Measurements from ENCODE around the gene ITM2B.

The ITM2B gene

DNA sequence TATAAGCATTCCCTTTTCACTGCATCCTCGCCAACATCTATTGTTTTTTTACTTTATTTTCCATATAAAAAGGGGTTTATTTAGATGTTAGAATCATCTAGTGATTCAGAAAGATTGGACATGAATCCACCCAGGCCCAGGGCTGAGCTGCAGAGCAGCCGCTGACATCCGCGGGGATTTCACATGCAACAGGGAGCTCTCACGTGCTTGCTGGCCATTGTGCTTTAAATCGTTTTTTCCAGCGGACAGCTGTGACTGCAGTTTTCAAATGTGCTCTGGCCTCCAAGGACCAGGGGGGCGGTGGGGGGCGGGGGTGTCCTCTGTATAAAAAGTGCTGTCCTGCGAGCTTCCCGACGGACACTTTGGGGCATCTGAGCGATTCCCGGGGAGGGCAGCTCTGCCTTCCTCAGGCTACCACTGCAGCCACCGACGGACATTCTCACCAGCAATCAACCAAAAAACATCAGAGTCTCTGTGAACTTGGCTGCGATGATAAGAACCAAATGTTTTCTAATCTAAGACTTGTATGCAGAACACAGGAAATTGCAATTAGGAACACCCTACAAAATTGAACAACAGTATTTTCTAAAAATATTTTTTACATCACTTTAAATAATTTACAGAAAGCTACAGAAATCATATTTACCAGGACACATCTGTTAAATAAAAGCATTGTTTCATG is 83.1 kb downstream of the ITM2B start:
- no peak for DNase-seq

DNA sequence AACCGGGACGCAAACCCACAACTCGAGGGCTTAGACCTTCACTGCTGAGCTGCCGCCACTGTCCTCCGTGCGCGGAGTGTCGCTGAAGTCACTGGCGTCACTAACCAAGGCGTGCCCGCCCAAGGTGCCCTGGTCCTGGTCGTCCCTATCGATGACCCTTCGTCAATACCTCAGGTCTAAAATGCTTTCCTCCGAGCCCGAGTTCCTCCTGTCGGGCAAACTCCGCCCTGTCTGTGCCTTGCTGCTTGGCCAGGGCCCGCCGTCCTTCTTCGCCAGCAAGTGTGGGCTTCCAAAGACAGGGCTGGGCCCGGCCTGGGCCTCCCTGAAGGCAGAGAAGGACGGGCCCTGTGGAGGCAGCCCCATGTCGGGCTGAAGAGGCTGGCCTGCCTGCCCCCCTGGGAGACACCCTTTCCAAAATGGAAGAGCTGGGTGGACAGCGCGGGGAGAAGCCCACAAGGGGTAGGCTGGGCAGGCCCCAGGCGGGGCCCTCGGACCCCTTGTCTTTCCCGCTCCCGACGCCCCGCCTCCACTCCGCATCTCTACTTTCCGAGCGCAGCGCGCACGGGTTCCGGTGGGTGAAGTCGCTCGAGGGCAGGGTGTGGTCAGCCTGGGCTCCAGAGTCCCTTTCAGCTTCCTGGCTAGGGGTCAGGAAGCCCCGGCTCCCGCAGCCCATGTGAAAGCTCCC is 84.0 kb downstream of the ITM2B start:
- DNase-seq: no peak

DNA sequence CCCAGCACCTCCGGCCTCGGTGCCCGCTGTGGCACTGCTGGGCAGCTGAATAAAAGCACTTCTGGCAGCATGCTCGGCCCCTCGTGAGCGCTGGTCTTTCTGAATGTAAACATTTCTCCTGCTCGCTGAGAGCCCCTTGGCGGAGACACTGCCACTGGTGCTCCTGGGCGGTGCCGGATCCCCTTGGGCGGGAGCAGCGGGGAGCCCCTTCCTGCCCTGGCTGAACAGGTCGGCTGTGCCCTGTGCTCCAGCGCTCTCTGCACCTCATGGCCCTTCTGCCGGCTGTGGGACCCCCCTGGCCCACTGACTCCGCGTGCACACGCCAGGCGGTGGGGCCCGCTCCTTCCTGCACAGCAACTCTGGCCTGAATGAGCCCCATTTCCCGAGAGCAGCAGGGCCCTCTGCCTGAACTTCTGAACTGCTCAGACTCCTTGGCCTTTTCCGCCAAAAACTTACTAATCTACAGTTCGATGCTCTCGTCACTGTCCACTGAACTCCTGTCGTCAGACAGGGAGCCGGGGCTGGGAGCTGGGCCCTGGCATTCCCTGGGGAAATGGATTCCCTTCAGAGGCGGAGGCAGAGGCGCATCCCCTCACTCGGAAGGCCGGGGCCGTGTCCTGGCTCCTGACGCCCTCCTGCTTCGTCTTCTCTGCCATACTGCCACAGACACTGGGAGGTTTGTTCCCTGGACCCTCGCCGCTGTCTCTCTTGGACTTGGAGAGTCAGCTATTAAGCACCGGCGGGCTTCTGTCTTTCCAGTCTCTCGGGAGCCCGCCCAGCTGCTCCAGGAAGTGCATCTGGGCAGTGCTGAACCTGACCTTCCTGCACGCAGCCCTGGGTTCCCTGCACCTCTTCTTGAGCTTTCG is 84.7 kb downstream of the ITM2B start:
- no peak for DNase-seq

DNA sequence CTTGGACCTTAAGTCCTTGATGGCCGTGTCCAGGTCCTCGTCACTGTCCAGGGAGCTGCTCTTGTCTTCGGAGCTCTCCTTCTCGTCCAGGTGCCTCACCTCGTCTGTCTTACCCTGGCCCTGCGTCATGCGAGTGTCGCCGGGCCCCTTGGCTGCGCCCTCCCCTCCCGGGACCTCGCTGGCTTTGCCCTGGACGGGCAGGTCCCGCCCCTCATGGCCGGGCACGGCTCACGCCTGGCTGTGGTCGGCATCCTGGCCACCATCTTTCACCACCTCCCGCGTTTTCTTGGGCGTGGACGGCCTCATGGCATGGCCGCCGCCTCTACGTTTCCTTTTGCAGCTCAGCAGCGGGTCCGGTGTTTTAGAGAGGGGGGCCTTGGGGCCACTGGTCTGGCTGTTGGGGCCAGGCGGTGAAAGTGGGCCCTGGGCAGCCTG is 85.4 kb downstream of the ITM2B start:
- DNase-seq: no peak

DNA sequence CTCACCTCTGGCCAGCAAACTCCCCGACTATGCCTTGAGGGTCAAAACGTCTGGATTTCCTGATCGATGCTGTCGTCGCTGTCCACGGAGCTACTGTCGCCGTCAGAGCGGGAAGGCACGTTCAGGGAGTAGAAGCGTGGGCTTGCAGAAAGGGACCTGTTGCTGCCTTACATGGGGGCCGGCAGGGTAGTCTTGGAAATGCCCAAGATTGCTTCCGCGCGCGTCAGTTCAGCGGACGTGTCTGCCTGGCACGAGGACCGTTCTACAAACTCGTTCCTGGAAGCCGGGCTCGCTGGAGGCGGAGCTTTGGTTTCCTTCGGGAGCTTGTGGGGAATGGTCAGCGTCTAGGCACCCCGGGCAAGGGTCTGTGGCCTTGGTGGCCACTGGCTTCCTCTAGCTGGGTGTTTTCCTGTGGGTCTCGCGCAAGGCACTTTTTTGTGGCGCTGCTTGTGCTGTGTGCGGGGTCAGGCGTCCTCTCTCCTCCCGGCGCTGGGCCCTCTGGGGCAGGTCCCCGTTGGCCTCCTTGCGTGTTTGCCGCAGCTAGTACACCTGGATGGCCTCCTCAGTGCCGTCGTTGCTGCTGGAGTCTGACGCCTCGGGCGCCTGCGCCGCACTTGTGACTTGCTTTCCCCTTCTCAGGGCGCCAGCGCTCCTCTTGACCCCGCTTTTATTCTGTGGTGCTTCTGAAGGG is 86.0 kb downstream of the ITM2B start:
- no peak for DNase-seq
